Uterus (tissue), 4 donors: ENCODE results near the gene FRMD5. TPM values are rescaled to one million over a fixed set of nuclear protein-coding genes. Genes with fewer than 3 reads are reported as not detected.
"Not testable (repeated sequence)": the region's sequence is repeated elsewhere in the genome, so short reads cannot be mapped to it uniquely, and the experiment has no call there.

ENCODE experiments used
- DNase-seq, 2 donors: peaks; one replicate each; pipeline ENCODE4 v3.0.0-alpha.2; 2019 to 2020
- H3K27ac ChIP-seq, 2 donors: fragments of 200-600 bp; sonication (generic); 1 replicate in 1 of 2; 2 replicates in 1 of 2; pipeline ENCODE4 v1.5.1; 2016 to 2018
- H3K27me3 ChIP-seq, 2 donors: fragments of 200-600 bp; sonication (generic); one replicate each; pipeline ENCODE4 v1.5.1; 2018 to 2019; ENCODE audit warnings: control low read depth in 1 of 2
- H3K36me3 ChIP-seq, 2 donors: fragments of 200-600 bp; sonication (generic); one replicate each; pipeline ENCODE4 v1.5.1; 2019; ENCODE audit warnings: control low read depth in 1 of 2
- H3K4me1 ChIP-seq, 2 donors: fragments of 200-600 bp; sonication (generic); one replicate each; pipeline ENCODE4 v1.5.1; 2018 to 2019; ENCODE audit warnings: control low read depth in 1 of 2
- H3K4me3 ChIP-seq, 2 donors: fragments of 200-600 bp; sonication (generic); 1 replicate in 1 of 2; 2 replicates in 1 of 2; pipeline ENCODE4 v1.5.1; 2018 to 2019; ENCODE audit warnings: mild to moderate bottlenecking in 1 of 2
- H3K9me3 ChIP-seq, 2 donors: fragments of 200-600 bp; sonication (generic); one replicate each; pipeline ENCODE4 v1.5.1; 2019; ENCODE audit warnings: control low read depth in 1 of 2
- POLR2A ChIP-seq, 2 donors: fragments of 450-650 bp; IDR thresholded peaks; one replicate each; pipeline ENCODE4 v1.6.1; 2016; ENCODE audit warnings: antibody characterized with exemption in 2 of 2, mild to moderate bottlenecking in 1 of 2, moderate library complexity in 1 of 2
- intact Hi-C: fragments of 100-400 bp; cut with DNase I; formaldehyde crosslinking; loops from one replicate; pipeline ENCODE4 v1.15.1; 2023; ENCODE audit warnings: low total_unique reads
- total RNA-seq, 4 donors: library from RNA; depleted of rRNA in 3 of 4; stranded (reverse); fragments of >200 nt in 3 of 4; gene quantifications; one replicate each; pipeline versions ENCODE4 v1.1.0 to v1.2.4, GENCODE V29; 2014 to 2023
- TF ChIP-seq, protein P1 (sequence below), 4 experiments: fragments of 200-600 bp in 2 of 4; fragments of 450-650 bp in 2 of 4; sonication (generic) in 2 of 4; IDR thresholded peaks; one replicate each; pipeline ENCODE4 v1.5.1; 2016 to 2019; ENCODE audit warnings: antibody characterized with exemption in 4 of 4, mild to moderate bottlenecking in 2 of 4, moderate library complexity in 1 of 4
- donor health status: DM: yes; HTN: yes; CAD: no.

Gene FRMD5
- 1 to 10 TPM in 1 of 4 donors, under 1 TPM in 1, not detected in 2; 0.37 to 1.0 TPM for total RNA-seq

DNA sequence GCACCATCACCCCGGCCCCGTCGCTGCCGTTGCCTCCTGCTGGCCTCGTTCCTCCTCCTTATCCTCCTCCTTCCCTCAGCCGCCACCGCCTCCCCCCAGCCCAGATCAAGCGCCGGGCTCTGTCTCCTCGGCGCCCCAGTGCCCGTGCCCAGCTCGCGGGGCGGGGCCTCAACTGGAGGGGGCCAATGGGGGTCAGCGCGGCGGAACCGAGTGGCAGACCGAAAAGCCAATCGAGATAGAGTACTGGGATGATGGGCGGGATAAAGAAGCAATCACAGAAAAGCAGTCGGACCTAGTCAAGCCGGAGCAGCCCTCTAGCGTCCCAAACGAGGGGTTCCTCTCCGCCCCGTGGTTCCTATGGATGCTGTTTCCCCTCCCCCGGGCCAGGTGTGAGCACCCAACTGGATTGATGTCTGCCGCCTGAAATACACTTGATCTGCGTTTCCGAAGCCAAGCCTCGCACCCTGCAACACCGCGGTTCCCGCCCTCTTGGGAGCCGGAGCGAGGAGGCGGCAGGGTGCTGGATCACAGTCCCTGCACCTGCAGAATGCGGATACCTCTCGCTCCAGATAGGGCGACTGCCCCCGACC, at the start of gene FRMD5:
TSS of gene FRMD5 (minus strand) at position 121 of the 590 bp plus-strand sequence.
- Histone ChIP-seq H3K27ac (no peak within 1 kb of the TSS), H3K9me3 (no peaks in the 10 kb centered on the region), H3K27me3 (peaks cover 5 to 33% of the 10 kb centered on the region in 2 donors), H3K36me3 (no peaks in the 10 kb centered on the region), H3K4me3 (peak within 1 kb of the TSS; percentile 31 to 48), H3K4me1 (peaks cover 0 to 16% of the 10 kb centered on the region in 2 donors)
- peak; percentile 71 to 76 for DNase-seq
- intact Hi-C loops, result no loop called here
- no peak for TF ChIP-seq POLR2A (IDR thresholded peaks at IDR 0.05)
- TF ChIP-seq, protein P1, sequence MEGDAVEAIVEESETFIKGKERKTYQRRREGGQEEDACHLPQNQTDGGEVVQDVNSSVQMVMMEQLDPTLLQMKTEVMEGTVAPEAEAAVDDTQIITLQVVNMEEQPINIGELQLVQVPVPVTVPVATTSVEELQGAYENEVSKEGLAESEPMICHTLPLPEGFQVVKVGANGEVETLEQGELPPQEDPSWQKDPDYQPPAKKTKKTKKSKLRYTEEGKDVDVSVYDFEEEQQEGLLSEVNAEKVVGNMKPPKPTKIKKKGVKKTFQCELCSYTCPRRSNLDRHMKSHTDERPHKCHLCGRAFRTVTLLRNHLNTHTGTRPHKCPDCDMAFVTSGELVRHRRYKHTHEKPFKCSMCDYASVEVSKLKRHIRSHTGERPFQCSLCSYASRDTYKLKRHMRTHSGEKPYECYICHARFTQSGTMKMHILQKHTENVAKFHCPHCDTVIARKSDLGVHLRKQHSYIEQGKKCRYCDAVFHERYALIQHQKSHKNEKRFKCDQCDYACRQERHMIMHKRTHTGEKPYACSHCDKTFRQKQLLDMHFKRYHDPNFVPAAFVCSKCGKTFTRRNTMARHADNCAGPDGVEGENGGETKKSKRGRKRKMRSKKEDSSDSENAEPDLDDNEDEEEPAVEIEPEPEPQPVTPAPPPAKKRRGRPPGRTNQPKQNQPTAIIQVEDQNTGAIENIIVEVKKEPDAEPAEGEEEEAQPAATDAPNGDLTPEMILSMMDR (IDR thresholded peaks at IDR 0.05), result peak; percentile 5 to 31 (median 24)

- Histone ChIP-seq H3K27ac (no peak overlapping the region), H3K4me1 (no peaks in the 10 kb centered on the region), H3K9me3 (no peaks in the 10 kb centered on the region), H3K27me3 (no peaks in the 10 kb centered on the region), H3K4me3 (no peak overlapping the region), H3K36me3 (no peaks in the 10 kb centered on the region)
- intact Hi-C loops, result no loop called here
- TF ChIP-seq, protein P1 (IDR thresholded peaks at IDR 0.05), result no peak
- no peak for TF ChIP-seq POLR2A (IDR thresholded peaks at IDR 0.05)
- DNase-seq, result no peak
Measured at GRCh38 chr15:44243829-44244228, 48.8 kb upstream of the FRMD5 start.

GRCh38 chr15:44243141-44243540, 48.1 kb upstream of the FRMD5 start:
- intact Hi-C loops, result no loop called here
- TF ChIP-seq, protein P1 (IDR thresholded peaks at IDR 0.05), result no peak
- TF ChIP-seq POLR2A (IDR thresholded peaks at IDR 0.05), result no peak
- no peak for DNase-seq

GRCh38 chr15:44231842-44232241, 36.8 kb upstream of the FRMD5 start:
- Histone ChIP-seq H3K27me3 (no peaks in the 10 kb centered on the region), H3K36me3 (no peaks in the 10 kb centered on the region), H3K4me3 (no peak overlapping the region), H3K27ac (no peak overlapping the region), H3K9me3 (no peaks in the 10 kb centered on the region), H3K4me1 (no peaks in the 10 kb centered on the region)
- DNase-seq, result no peak
- no peak for TF ChIP-seq POLR2A (IDR thresholded peaks at IDR 0.05)
- TF ChIP-seq, protein P1 (IDR thresholded peaks at IDR 0.05), result no peak
- intact Hi-C loops, result no loop called here

More at GRCh38 chr15:44243141-44243540, 48.1 kb upstream of the FRMD5 start:
- H3K4me1 ChIP-seq, result no peaks in the 10 kb centered on the region
- H3K36me3 ChIP-seq, result no peaks in the 10 kb centered on the region
- no peak overlapping the region for H3K4me3 ChIP-seq
- H3K9me3 ChIP-seq, result no peaks in the 10 kb centered on the region
- H3K27me3 ChIP-seq, result no peaks in the 10 kb centered on the region
- no peak overlapping the region for H3K27ac ChIP-seq

DNA sequence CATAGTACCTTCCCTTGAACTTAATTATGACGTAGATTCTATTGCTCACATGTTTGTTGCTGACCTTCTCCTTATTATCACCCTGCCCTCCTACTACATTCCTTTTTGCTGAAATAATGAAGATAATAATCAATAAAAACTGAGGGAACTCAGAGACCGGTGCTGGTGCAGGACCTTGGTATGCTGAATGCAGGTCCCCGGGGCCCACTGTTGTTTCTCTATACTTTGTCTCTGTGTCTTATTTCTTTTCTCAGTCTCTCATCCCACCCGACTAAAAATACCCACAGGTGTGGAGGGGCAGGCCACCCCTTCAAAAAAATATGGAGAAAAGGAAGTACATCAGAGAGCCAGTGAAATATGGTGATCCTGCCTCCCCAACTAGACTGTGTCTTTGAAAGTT, 34.2 kb upstream of the FRMD5 start:
- H3K27me3 ChIP-seq, H3K4me1 ChIP-seq, H3K36me3 ChIP-seq, H3K4me3 ChIP-seq, intact Hi-C loops, DNase-seq, H3K27ac ChIP-seq, H3K9me3 ChIP-seq: not testable (repeated sequence)
